PFSK-1 (cell line): Measurements from ENCODE around the gene SLC2A13.

Experiments
- POLR2AphosphoS5 ChIP-seq: IDR thresholded peaks from 2 replicates; pipeline ENCODE4 v1.6.1; 2012; ENCODE audit warnings: low read depth, mild to moderate bottlenecking, control low read depth, low read length, moderate library complexity
- SIN3A ChIP-seq: IDR thresholded peaks from 2 replicates; pipeline ENCODE4 v1.6.1; 2012; ENCODE audit warnings: mild to moderate bottlenecking, low read length, moderate library complexity, borderline replicate concordance; ENCODE audit not compliant: insufficient read depth
- TAF1 ChIP-seq: IDR thresholded peaks from 2 replicates; pipeline ENCODE4 v1.6.1; 2012; ENCODE audit warnings: low read length, control low read depth, borderline replicate concordance; ENCODE audit not compliant: insufficient read depth
- TF ChIP-seq, protein P1 (sequence below), 2 experiments: IDR thresholded peaks; 2 replicates each; pipeline versions ENCODE4 v1.6.1 to v1.8.0; 2011 to 2012; ENCODE audit warnings: low read depth in 2 of 2, low read length in 2 of 2, control low read depth in 1 of 2, inconsistent platforms in 1 of 2, mild to moderate bottlenecking in 1 of 2, moderate library complexity in 1 of 2; ENCODE audit not compliant: insufficient read depth in 1 of 2

DNA sequence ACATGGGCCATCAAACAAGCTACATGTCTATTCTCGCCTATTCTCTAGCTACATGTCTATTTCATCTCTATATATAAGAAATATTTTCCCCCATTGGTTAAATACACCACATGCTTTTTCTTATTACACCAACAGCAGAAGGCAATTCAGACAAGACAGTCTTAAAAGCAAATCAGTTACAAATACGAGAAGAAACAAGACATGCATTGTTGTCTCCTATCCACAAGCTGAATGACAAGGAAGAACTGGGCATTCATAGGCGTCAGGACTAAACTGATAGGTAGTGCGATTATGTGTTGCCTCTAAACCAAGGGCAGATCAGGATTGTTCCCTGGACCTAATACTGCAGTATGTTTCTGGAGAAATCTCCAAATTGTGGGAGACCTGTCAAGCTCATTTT, 19.4 kb downstream of the SLC2A13 start:
- TF ChIP-seq, protein P1, sequence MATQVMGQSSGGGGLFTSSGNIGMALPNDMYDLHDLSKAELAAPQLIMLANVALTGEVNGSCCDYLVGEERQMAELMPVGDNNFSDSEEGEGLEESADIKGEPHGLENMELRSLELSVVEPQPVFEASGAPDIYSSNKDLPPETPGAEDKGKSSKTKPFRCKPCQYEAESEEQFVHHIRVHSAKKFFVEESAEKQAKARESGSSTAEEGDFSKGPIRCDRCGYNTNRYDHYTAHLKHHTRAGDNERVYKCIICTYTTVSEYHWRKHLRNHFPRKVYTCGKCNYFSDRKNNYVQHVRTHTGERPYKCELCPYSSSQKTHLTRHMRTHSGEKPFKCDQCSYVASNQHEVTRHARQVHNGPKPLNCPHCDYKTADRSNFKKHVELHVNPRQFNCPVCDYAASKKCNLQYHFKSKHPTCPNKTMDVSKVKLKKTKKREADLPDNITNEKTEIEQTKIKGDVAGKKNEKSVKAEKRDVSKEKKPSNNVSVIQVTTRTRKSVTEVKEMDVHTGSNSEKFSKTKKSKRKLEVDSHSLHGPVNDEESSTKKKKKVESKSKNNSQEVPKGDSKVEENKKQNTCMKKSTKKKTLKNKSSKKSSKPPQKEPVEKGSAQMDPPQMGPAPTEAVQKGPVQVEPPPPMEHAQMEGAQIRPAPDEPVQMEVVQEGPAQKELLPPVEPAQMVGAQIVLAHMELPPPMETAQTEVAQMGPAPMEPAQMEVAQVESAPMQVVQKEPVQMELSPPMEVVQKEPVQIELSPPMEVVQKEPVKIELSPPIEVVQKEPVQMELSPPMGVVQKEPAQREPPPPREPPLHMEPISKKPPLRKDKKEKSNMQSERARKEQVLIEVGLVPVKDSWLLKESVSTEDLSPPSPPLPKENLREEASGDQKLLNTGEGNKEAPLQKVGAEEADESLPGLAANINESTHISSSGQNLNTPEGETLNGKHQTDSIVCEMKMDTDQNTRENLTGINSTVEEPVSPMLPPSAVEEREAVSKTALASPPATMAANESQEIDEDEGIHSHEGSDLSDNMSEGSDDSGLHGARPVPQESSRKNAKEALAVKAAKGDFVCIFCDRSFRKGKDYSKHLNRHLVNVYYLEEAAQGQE (IDR thresholded peaks at IDR 0.05; ENCODE audit: insufficient read depth in 1 of 2, low read depth in 2 of 2, low read length in 2 of 2), result no peak
- TF ChIP-seq TAF1 (no peak), POLR2AphosphoS5 (no peak), SIN3A (no peak)
